ENCODE data around the gene POU3F3.

DNA sequence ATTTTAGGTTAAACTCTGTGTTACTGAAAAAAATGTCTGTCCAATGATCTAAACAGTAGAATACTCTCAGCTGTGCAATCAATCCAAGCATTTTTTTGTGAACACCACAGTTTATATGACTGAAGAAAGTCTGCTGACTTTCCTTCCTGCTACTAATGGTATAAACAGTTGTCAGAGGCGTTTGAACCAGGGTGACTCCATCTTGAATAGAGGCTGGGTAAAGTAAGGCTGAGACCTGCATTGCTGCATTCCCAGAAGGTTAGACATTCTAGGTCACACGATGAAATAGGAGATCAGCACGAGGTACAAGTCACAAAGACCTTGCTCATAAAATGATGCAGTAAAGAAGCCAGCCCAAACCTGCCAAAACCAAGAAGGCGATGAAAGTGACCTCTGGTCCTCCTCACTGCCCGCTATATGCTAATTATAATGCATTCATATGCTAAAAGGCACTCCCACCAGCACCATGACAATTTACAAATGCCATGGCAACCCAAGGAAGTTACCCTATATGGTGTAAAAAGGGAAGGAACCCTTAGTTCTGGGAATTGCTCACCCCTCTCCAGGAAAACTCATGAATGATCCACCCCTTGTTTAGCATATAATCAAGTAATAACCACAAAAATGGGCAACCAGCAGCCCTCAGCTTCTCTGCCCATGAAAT is 31.3 kb downstream of the POU3F3 start:
- no peak for TF ChIP-seq CTCF (IDR thresholded peaks at IDR 0.05; ENCODE audit: low read depth, low read length)
- no peak for TF ChIP-seq POLR2A (IDR thresholded peaks at IDR 0.05; ENCODE audit: extremely low read depth, insufficient read length)
- TF ChIP-seq MYC (IDR thresholded peaks at IDR 0.05; ENCODE audit: low read depth, low read length) = no peak
